Muscle of leg (tissue), 11 donors: Measurements from ENCODE around the gene ASL. TPM values are rescaled to one million over a fixed set of nuclear protein-coding genes. Genes with fewer than 3 reads are reported as not detected.
"Not testable (repeated sequence)": the region's sequence is repeated elsewhere in the genome, so short reads cannot be mapped to it uniquely, and the experiment has no call there.

Experiments
- DNase-seq: peaks from one replicate; pipeline ENCODE4 v3.0.0; 2013
- H3K27ac ChIP-seq: one replicate; pipeline ENCODE4 v1.5.1; 2013; ENCODE audit warnings: mild to moderate bottlenecking, low read length, control low read depth
- H3K27me3 ChIP-seq: one replicate; pipeline ENCODE4 v1.6.1; 2013; ENCODE audit warnings: low read length; ENCODE audit not compliant: control insufficient read depth, insufficient read depth
- H3K36me3 ChIP-seq: one replicate; pipeline ENCODE4 v1.6.1; 2013; ENCODE audit warnings: low read length; ENCODE audit not compliant: control insufficient read depth, insufficient read depth
- H3K4me1 ChIP-seq: one replicate; pipeline ENCODE4 v1.6.1; 2013; ENCODE audit warnings: low read length; ENCODE audit not compliant: control insufficient read depth, insufficient read depth
- H3K4me3 ChIP-seq: one replicate; pipeline ENCODE4 v1.5.1; 2013; ENCODE audit warnings: low read length, control low read depth
- H3K9me3 ChIP-seq: replicated peaks from 2 replicates; pipeline ENCODE4 v1.6.1; 2013; ENCODE audit warnings: low read depth, low read length; ENCODE audit not compliant: control insufficient read depth
- WGBS: methylation state at CpG from one replicate; pipeline ENCODE4 v1.1.5; 2013; ENCODE audit warnings: missing lambda C conversion rate; ENCODE audit not compliant: insufficient coverage; 5-methylcytosine and 5-hydroxymethylcytosine counted together
- polyA plus RNA-seq, 8 donors: library from polyadenylated mRNA; unstranded; fragments of 120-200 nt; gene quantifications; one replicate each; pipeline versions ENCODE4 v1.2.1 to v1.2.3, GENCODE V29; 2013; ENCODE audit warnings: inconsistent platforms in 1 of 8, low replicate concordance in 1 of 8; ENCODE audit not compliant: insufficient read length in 8 of 8, insufficient read depth in 1 of 8
- total RNA-seq: library from RNA; stranded (reverse); fragments of 120-200 nt; gene quantifications from one replicate; pipeline ENCODE4 v1.2.4, GENCODE V29; 2013

The ASL gene
- total and polyA plus RNA-seq, 9 donors: 9.7 to 20.8 (median 12.9) TPM

DNA sequence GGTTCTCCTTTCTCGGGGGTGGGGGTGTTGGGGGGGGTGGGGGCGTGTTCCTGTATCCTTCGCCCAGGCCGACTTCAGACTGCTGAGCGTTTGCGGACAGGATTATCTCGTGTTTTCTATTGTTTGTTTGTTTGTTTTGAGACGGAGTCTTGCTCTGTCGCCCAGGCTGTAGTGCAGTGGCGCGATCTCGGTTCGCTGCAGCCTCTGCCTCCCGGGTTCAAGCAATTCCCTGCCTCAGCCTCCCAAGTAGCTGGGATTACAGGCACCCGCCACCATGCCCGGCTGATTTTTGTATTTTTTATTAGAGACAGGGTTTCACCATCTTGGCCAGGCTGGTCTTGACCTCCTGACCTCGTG lies 31.1 kb upstream of the ASL start:
- WGBS: 33% methylated on average over 8 of the region's 17 CpGs
- not testable (repeated sequence) for H3K9me3 ChIP-seq, H3K4me1 ChIP-seq, H3K27ac ChIP-seq, H3K36me3 ChIP-seq, DNase-seq, H3K27me3 ChIP-seq
- H3K4me3 ChIP-seq: peak overlapping the region; percentile 41

DNA sequence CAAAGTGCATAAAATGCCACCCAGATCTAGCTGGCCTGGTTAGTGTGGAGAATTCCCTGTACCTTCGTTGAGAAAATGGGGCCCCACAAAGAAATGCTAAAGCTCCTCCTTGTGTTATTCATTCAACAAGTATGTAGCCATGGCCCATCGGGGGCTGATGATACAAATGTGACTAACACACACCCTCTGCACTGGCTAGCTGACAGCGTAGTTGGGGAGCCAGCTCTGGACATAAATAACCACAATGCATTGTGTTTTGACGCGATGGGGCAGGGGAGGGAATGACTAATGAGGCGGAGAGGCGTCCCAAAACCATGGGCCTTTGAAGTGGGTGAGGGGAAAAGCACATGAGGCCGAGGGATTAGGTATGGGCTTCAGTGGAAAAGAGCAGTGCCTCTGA lies 28.2 kb upstream of the ASL start:
- H3K36me3 ChIP-seq: no peaks in the 10 kb centered on the region
- 55% methylated on average over 6 of the region's 8 CpGs for WGBS
- peaks cover 13% of the 10 kb centered on the region for H3K4me1 ChIP-seq
- H3K4me3 ChIP-seq: no peak overlapping the region
- DNase-seq: no peak
- H3K9me3 ChIP-seq: no peaks in the 10 kb centered on the region
- no peak overlapping the region for H3K27ac ChIP-seq
- H3K27me3 ChIP-seq: peaks cover 5% of the 10 kb centered on the region

DNA sequence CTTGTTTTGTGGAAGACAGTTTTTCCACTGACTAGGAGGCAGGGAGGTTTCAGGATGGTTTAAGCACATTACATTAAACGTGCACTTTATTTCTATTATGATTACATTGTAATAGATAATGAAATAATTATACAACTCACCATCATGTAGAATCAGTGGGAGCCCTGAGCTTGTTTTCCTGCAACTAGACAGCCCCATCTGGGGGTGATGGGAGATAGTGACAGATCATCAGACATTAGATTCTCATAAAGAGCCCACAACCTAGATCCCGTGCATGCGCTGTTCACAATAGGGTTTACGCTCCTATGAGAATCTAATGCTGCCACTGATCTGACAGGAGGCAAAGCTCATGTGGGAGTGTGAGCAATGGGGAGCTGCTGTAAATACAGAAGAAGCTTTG lies 25.7 kb upstream of the ASL start:
- H3K4me1 ChIP-seq, H3K9me3 ChIP-seq, H3K4me3 ChIP-seq, DNase-seq, H3K36me3 ChIP-seq, H3K27ac ChIP-seq, H3K27me3 ChIP-seq: not testable (repeated sequence)
- WGBS: no CpG with 5 or more reads among the region's 4 CpGs

GRCh38 chr7:66050337-66050957 lies 25.2 kb upstream of the ASL start:
- H3K27me3 ChIP-seq: no peaks in the 10 kb centered on the region
- peaks cover 6% of the 10 kb centered on the region for H3K4me1 ChIP-seq
- H3K4me3 ChIP-seq: no peak overlapping the region
- H3K27ac ChIP-seq: no peak overlapping the region
- DNase-seq: no peak
- H3K9me3 ChIP-seq: no peaks in the 10 kb centered on the region
- WGBS: 100% methylated on average over 2 of the region's 7 CpGs
- no peaks in the 10 kb centered on the region for H3K36me3 ChIP-seq

DNA sequence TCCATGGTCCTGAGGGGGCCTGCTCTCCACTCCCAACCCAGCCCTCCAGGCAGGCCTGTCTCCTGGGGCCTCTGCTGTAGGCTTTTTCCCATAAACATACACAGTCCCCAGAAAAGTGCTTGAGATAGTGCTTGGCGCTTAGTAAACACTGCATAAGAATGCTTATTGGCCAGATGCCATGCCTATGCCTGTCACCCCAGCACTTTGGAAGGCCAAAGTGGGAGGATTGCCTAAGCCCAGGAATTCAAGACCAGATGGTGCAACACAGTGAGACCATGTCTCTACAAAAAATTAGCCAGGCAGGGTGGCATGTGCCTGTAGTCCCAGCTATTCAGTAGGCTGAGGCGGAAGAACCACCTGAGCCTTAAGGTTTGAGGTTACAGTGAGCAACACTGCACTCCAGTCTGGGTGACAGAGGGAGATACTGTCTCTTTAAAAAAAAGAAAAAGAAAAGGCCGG lies 24.6 kb upstream of the ASL start:
- H3K4me1 ChIP-seq: peaks cover 6% of the 10 kb centered on the region
- no peak overlapping the region for H3K4me3 ChIP-seq
- DNase-seq: peak; percentile 21
- WGBS: no CpG with 5 or more reads among the region's 3 CpGs
- H3K27me3 ChIP-seq: no peaks in the 10 kb centered on the region
- no peaks in the 10 kb centered on the region for H3K9me3 ChIP-seq
- H3K27ac ChIP-seq: no peak overlapping the region
- no peaks in the 10 kb centered on the region for H3K36me3 ChIP-seq

- Histone ChIP-seq H3K27ac (no peak overlapping the region), H3K36me3 (no peaks in the 10 kb centered on the region), H3K27me3 (no peaks in the 10 kb centered on the region), H3K9me3 (no peaks in the 10 kb centered on the region), H3K4me1 (peaks cover 6% of the 10 kb centered on the region), H3K4me3 (no peak overlapping the region)
- WGBS: 59% methylated on average over 3 of the region's 6 CpGs
- no peak for DNase-seq
Measured at GRCh38 chr7:66052447-66052846, 23.2 kb upstream of the ASL start.

DNA sequence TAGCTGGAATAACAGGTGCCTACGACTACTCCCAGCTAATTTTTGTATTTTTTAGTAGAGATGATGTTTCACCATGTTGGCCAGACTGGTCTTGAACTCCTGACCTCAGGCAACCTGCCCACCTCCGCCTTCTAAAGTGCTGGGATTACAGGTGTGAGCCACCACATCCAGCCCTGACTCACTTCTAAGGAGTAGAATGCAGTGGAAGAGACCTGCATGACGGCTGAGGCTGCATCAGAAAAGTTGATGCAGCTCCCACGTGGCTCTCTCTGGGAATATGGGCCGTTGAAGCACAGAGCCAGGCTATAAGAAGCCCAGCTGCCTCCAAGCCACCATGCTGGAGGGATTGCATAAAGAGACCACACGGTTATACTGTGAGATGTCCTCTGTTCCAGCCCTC lies 21.6 kb upstream of the ASL start:
- H3K9me3 ChIP-seq: no peaks in the 10 kb centered on the region
- no peak for DNase-seq
- no peaks in the 10 kb centered on the region for H3K36me3 ChIP-seq
- H3K27ac ChIP-seq: no peak overlapping the region
- H3K4me1 ChIP-seq: peaks cover 6% of the 10 kb centered on the region
- no peak overlapping the region for H3K4me3 ChIP-seq
- 63% methylated on average over 5 of the region's 6 CpGs for WGBS
- no peaks in the 10 kb centered on the region for H3K27me3 ChIP-seq

DNA sequence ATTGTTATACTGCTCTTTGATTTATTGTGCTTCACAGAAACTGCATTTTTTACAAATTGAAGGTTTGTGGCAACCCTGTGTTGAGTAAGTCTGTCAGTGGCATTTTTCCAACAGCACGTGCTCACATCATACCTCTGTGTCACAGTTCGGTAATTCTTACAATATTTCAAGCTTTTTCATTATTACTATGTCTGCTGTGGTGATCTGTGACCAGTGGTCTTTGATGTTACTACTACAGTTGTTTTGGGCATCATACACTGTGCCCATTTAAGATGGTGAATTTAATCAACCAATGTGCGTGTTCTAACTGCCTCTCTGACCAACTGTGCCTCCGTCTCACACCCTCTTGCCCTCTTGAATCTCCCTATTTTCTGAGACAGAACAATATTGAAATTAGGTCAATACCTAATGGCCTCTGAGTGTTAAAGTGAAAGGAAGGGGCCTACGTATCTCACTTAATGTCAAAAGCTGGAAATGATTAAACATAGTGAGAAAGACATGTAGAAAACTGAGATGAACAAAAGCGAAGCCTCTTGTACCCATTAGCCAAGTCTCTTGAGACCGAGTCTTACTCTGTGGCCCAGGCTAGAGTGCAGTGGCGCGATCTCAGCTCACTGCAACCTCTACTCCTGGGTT lies 20.2 kb upstream of the ASL start:
- H3K4me3 ChIP-seq: no peak overlapping the region
- no peaks in the 10 kb centered on the region for H3K9me3 ChIP-seq
- H3K27me3 ChIP-seq: no peaks in the 10 kb centered on the region
- 82% methylated on average over 5 of the region's 9 CpGs for WGBS
- DNase-seq: no peak
- H3K36me3 ChIP-seq: no peaks in the 10 kb centered on the region
- H3K4me1 ChIP-seq: peaks cover 6% of the 10 kb centered on the region
- H3K27ac ChIP-seq: no peak overlapping the region

GRCh38 chr7:66060796-66061195 lies 14.8 kb upstream of the ASL start:
- no peaks in the 10 kb centered on the region for H3K9me3 ChIP-seq
- H3K27me3 ChIP-seq: no peaks in the 10 kb centered on the region
- no peak overlapping the region for H3K27ac ChIP-seq
- no peak overlapping the region for H3K4me3 ChIP-seq
- no peaks in the 10 kb centered on the region for H3K36me3 ChIP-seq
- WGBS: no CpG with 5 or more reads among the region's 1 CpG
- H3K4me1 ChIP-seq: no peaks in the 10 kb centered on the region
- DNase-seq: no peak

DNA sequence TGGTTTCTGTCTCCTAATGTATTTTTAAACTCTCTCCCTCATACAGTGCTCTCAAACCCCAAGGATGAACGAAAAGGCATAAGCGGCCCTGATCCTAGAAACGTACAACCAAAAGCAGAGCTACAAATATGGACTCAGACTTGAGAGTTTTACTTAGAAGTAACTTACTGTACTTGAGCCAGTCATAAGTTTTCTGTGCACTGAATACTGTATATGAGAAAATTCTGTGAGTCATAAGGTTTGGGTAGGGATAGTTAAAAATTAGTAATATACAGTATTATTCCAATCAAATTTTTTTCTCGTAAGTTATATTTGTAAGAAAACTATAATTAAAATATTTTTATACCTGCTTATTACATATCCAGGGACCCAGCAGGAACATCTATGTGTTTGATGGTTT lies 5.9 kb upstream of the ASL start:
- WGBS: no CpG with 5 or more reads among the region's 4 CpGs
- H3K4me1 ChIP-seq: no peaks in the 10 kb centered on the region

GRCh38 chr7:66070222-66070621 lies 5.4 kb upstream of the ASL start:
- no peaks in the 10 kb centered on the region for H3K27me3 ChIP-seq
- no peak overlapping the region for H3K27ac ChIP-seq
- DNase-seq: no peak
- 83% methylated on average over 1 of the region's 1 CpG for WGBS
- H3K4me3 ChIP-seq: no peak overlapping the region
- H3K36me3 ChIP-seq: no peaks in the 10 kb centered on the region
- H3K4me1 ChIP-seq: no peaks in the 10 kb centered on the region
- H3K9me3 ChIP-seq: no peaks in the 10 kb centered on the region

More for the DNA sequence above, 5.9 kb upstream of the ASL start:
- Histone ChIP-seq H3K27ac (no peak overlapping the region), H3K27me3 (no peaks in the 10 kb centered on the region), H3K4me3 (no peak overlapping the region), H3K9me3 (no peaks in the 10 kb centered on the region), H3K36me3 (no peaks in the 10 kb centered on the region)
- DNase-seq: no peak
